Mammary epithelial cell (primary cell): Measurements from ENCODE around the gene CEP112.

ENCODE experiments used
- CTCF ChIP-seq, 2 donors: IDR thresholded peaks in 1 of 2; conservative IDR thresholded peaks in 1 of 2; 2 replicates each; pipeline ENCODE4 v1.5.1; 2011 to 2012; ENCODE audit warnings: inconsistent platforms in 2 of 2, low read length in 2 of 2, mild to moderate bottlenecking in 2 of 2, control low read depth in 1 of 2, low read depth in 1 of 2; ENCODE audit not compliant: insufficient read depth in 1 of 2; ENCODE audit errors: extremely low read depth in 1 of 2
- EZH2 ChIP-seq: IDR thresholded peaks from 2 replicates; pipeline ENCODE4 v1.6.1; 2012; ENCODE audit warnings: low read length, inconsistent platforms, borderline replicate concordance

- TF ChIP-seq CTCF (conservative IDR thresholded peaks at IDR 0.05 in 1 of 2, IDR thresholded peaks at IDR 0.05 in 1 of 2; ENCODE audit: extremely low read depth in 1 of 2, insufficient read depth in 1 of 2, low read depth in 1 of 2, low read length in 2 of 2) = no peak
- TF ChIP-seq EZH2 = no peak
These were observed 28.3 kb upstream of the CEP112 start for GRCh38 chr17:66220079-66220835.
